K562 treated with DMSO at 1 percent for 12 hours (cell line): ENCODE measurements around the gene GRIN1. TPM values are rescaled to one million over a fixed set of nuclear protein-coding genes. Genes with fewer than 3 reads are reported as not detected.

Experiments
- total RNA-seq: library from RNA; unstranded; fragments of 300-600 nt; gene quantifications from 2 replicates; pipeline ENCODE4 v1.2.3, GENCODE V29; 2022; ENCODE audit not compliant: insufficient read depth

The GRIN1 gene
- 0.85 TPM in 1 of 2 replicates, not detected in the other for total RNA-seq

DNA sequence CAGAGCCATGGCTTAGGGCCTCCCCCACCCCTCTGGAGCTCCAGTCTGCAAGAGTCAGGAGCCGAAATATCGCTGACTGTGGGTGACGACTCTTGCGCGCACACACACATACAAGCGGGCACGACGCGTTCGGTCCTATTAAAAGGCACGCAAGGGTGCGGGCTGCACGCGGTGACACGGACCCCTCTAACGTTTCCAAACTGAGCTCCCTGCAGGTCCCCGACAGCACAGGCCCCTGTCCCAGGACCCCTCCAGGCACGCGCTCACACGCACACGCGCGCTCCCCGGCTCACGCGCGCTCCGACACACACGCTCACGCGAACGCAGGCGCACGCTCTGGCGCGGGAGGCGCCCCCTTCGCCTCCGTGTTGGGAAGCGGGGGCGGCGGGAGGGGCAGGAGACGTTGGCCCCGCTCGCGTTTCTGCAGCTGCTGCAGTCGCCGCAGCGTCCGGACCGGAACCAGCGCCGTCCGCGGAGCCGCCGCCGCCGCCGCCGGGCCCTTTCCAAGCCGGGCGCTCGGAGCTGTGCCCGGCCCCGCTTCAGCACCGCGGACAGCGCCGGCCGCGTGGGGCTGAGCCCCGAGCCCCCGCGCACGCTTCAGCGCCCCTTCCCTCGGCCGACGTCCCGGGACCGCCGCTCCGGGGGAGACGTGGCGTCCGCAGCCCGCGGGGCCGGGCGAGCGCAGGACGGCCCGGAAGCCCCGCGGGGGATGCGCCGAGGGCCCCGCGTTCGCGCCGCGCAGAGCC is at the start of gene GRIN1:
GRIN1 (plus strand) TSS at position 433 of the 746 bp plus-strand sequence. CDS start 333 bp downstream, outside the sequence.

DNA sequence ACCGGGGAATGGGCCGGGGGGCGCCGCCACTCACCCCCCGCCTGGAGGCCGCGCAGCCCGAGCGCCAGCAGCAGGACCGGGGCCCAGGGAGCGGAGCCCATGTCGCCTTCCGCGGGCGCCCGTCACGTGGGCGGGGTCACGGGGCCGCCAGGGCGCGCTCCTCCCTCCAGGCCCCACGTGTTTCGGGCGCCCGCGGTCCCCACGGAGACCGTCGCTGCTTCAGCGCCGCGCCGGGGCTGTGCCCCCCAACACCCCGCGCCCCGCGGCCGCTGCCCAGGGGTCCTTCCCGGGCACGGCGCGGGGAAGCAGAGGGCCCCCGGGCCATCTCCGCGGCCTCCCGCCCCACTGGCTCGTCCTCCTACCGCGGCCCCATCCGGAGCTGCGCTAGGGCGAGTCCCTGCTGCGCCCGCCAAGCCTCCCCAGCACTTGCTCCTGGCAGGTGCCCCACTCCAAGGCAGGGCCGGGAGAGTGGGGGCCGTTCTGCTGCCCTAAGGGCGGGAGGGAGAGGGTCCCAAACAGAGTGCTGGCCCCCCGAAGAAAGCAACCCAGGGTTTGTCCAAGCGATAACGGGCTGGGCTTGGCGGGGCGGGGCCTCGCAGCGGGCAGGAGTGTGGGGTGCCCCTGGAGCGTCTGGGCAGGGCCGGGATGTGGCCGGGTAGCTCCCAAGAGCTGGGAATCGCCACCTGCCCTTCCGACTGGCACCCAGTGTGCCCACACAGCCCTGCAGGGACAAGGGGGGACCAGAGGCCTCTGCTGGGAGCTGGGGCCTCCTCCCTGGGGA is 24.2 kb upstream of the GRIN1 start, which contains the start of gene DPP7:
DPP7 (minus strand) TSS at position 121 of the 781 bp plus-strand sequence; CDS start at position 101, 20 bp downstream.

DNA sequence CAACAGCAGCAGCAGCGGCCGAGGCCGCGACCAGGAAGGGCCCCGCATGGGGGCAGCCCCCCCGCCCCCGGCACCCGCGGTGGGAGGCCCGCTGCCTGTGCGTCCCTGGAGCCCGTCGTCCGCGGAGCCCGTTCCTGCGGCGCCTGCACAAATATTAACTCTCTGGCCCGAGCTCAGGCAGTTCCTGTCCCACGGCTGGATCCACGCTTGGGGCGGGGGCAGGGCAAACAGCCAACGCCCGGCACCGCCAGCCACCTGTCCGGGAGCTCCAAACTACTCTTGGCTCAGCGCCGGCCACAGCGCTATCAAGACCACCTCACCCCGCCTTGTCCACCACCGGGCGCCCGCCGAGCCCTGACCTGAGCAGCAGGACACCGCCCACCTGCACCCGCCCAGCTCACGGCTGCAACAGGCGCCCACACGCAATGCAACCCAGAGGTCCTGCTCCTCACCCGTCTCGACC is 31.0 kb downstream of the GRIN1 start, which contains the start of gene LRRC26:
LRRC26 (minus strand) TSS at position 156 of the 463 bp plus-strand sequence; CDS start at position 48, 108 bp downstream.

DNA sequence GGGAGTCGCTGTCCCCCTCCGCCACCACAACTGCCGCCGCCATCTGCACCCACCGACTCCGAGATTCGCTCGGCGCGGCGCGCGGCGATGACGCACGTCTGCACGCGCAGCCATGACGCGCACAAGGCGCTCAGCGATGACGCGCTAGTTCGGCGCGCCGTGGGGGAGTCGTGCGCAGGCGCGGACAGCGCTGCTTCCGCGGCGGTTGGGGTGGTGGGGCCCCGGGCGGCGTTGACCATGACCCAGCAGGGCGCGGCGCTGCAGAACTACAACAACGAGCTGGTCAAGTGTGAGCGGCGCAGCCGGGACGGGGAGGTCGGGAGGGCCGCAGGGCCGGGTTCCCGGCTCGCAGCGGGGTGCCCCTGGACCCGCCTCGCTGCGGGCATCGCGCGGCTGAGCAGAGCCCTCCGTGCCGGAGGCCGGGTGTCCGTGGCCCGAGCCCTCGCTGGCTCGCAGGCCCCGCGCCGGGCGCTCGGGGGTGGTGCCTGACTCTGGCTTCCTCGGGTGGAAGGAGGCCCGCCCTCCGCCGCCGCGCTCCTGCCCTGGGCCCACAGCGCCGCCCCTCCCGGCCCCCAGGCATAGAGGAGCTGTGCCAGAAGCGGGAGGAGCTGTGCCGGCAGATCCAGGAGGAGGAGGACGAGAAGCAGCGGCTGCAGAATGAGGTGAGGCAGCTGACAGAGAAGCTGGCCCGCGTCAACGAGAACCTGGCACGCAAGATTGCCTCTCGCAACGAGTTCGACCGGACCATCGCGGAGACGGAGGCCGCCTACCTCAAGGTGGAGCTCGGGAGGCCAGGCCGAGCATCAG is 49.7 kb downstream of the GRIN1 start, which contains the start of the genes ANAPC2 and SSNA1:
ANAPC2 (minus strand) TSS at position 71 of the 807 bp plus-strand sequence; CDS start at position 43, 28 bp downstream.
SSNA1 (plus strand) TSS at position 187 of the 807 bp plus-strand sequence; CDS start at position 238, 51 bp downstream.

DNA sequence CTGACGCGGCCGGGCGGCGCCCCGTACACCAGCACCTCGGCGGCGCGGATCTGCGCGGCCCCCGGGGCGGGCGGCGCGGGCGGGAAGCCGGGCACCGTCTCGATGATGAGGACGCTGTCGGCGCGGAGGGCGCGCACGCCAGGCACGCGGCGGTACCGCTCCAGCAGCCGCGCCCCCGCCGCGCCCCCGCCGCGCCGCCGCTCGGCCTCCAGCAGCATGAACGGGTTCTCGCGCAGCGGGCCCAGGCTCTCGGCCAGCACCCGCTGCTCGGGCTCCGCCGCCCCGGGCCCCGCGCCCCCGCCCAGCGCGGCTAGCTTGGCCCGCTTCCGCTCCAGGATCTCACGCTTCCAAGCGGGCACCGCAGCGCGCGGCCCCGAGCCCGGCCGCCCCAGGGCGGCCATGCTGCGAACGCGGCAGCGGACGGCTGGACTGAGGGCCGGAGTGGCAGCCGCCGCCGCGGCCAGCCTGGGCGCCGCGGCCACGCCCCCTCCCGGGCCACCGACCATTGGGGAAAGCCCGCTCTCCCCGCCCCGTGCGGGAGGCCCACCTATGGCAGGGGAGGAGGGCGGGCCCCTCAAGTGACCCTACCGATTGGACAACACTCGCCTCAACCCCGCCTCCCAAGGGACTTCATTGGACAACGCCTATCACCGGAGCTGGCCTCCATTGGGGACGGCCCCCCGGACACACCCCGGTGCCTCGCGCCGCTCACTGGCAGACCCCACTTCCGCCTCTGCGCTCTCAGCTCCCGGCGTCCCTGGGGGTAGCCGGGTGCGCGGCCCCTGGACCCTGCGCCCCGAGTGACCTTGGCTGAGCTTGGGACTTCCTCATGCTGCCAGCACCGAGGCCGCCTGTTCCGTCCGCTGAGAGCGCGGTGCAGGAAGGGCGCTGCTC is 61.6 kb downstream of the GRIN1 start, which contains the start of gene TPRN:
TPRN (minus strand) TSS at position 431 of the 894 bp plus-strand sequence; CDS start at position 401, 30 bp downstream.

DNA sequence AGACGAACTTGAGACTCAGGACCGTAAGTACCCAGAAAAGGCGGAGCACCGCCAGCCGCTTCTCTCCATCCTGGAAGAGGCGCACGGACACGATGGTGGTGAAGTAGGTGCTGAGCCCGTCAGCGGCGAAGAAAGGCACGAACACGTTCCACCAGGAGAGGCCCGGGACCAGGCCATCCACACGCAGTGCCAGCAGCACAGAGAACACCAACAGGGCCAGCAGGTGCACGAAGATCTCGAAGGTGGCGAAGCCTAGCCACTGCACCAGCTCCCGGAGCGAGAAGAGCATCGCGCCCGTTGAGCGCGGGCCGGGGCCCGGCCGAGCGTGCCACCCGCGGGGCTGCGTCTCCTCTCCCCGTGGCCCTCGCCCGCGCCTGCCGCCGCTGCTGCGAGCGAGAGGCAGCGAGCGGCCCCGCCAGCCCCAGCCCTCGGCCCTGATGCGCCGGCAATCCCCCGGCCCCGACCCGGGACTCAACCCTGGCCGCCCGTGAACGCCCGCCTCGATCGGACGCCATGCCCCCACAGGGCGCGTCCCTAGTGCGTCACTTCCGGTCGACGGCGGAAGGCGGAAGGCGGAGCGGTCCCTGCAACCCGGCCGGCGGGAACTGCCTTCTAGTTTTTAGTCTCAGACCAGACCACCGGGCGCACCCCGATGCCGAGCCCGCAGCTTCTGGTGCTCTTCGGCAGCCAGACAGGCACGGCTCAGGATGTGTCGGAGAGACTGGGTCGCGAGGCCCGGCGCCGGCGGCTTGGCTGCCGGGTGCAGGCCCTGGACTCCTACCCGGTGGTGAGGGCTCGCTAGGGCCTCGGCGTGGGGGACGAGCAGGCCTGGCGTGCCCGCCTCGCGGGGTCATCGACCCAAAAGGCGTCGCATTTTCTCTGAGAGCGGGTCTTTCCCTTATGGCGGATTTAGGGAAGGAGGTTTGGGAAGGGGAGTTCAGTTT is 66.4 kb downstream of the GRIN1 start, which contains the start of the genes NDOR1 and TMEM203:
NDOR1 (plus strand) TSS at position 575 of the 944 bp plus-strand sequence; CDS start at position 653, 78 bp downstream.
TMEM203 (minus strand) TSS at position 523 of the 944 bp plus-strand sequence; CDS start at position 289, 234 bp downstream.

Other genes starting within 250 kb of the GRIN1 start
- 126 and 129 TPM in 2 replicates for gene FBXW5, start 194.4 kb upstream of the GRIN1 start, total RNA-seq
- not detected in 2 replicates for gene C8G, start 193.9 kb upstream of the GRIN1 start, total RNA-seq
- gene LCN12, start 186.9 kb upstream of the GRIN1 start, total RNA-seq = not detected in 2 replicates
- 12.3 and 16.0 TPM in 2 replicates for gene PTGDS, start 161.7 kb upstream of the GRIN1 start, total RNA-seq
- not detected in 2 replicates for gene LCNL1, start 156.2 kb upstream of the GRIN1 start, total RNA-seq
- 91.4 and 99.8 TPM in 2 replicates for gene PAXX, start 146.7 kb upstream of the GRIN1 start, total RNA-seq
- not detected in 2 replicates for gene CLIC3, start 142.6 kb upstream of the GRIN1 start, total RNA-seq
- gene ABCA2, start 110.9 kb upstream of the GRIN1 start, total RNA-seq = 5.4 and 10.9 TPM in 2 replicates
- not detected in 2 replicates for gene FUT7, start 107.1 kb upstream of the GRIN1 start, total RNA-seq
- 1.0 and 4.3 TPM in 2 replicates for gene NPDC1, start 93.0 kb upstream of the GRIN1 start, total RNA-seq
- not detected in 2 replicates for gene ENTPD2, start 85.1 kb upstream of the GRIN1 start, total RNA-seq
- gene SAPCD2, start 68.6 kb upstream of the GRIN1 start, total RNA-seq = 17.4 and 28.8 TPM in 2 replicates
- 5.9 and 8.8 TPM in 2 replicates for gene UAP1L1, start 61.6 kb upstream of the GRIN1 start, total RNA-seq
- gene MAN1B1, start 52.2 kb upstream of the GRIN1 start, total RNA-seq = 47.0 and 51.4 TPM in 2 replicates
- 194 and 200 TPM in 2 replicates for gene DPP7, start 24.4 kb upstream of the GRIN1 start, total RNA-seq
- gene LRRC26, start 30.9 kb downstream of the GRIN1 start, total RNA-seq = not detected in 2 replicates
- not detected in 2 replicates for gene TMEM210, start 32.9 kb downstream of the GRIN1 start, total RNA-seq
- 35.8 and 51.1 TPM in 2 replicates for gene ANAPC2, start 49.4 kb downstream of the GRIN1 start, total RNA-seq
- gene SSNA1, start 49.5 kb downstream of the GRIN1 start, total RNA-seq = 138 and 226 TPM in 2 replicates
- 23.4 and 26.9 TPM in 2 replicates for gene TPRN, start 61.6 kb downstream of the GRIN1 start, total RNA-seq
- 54.3 and 56.7 TPM in 2 replicates for gene TMEM203, start 66.5 kb downstream of the GRIN1 start, total RNA-seq
- gene NDOR1, start 66.5 kb downstream of the GRIN1 start, total RNA-seq = 12.6 and 31.3 TPM in 2 replicates
- 7.4 and 10.2 TPM in 2 replicates for gene RNF208, start 83.1 kb downstream of the GRIN1 start, total RNA-seq
- gene CYSRT1, start 86.0 kb downstream of the GRIN1 start, total RNA-seq = 0.98 TPM in 1 of 2 replicates, not detected in the other
- gene RNF224, start 88.3 kb downstream of the GRIN1 start, total RNA-seq = not detected in 2 replicates
- gene SLC34A3, start 91.7 kb downstream of the GRIN1 start, total RNA-seq = not detected in 2 replicates
- 804 and 847 TPM in 2 replicates for gene TUBB4B, start 102.1 kb downstream of the GRIN1 start, total RNA-seq
- not detected in 2 replicates for gene STPG3, start 112.1 kb downstream of the GRIN1 start, total RNA-seq
- gene NELFB, start 116.2 kb downstream of the GRIN1 start, total RNA-seq = 77.5 and 88.0 TPM in 2 replicates
- 52.4 and 66.1 TPM in 2 replicates for gene TOR4A, start 138.6 kb downstream of the GRIN1 start, total RNA-seq
- 15.8 and 25.4 TPM in 2 replicates for gene NRARP, start 163.1 kb downstream of the GRIN1 start, total RNA-seq